ENCODE data around the gene SLC34A1. TPM values are rescaled to one million over a fixed set of nuclear protein-coding genes. Genes with fewer than 3 reads are reported as not detected.
"Not testable (repeated sequence)": the region's sequence is repeated elsewhere in the genome, so short reads cannot be mapped to it uniquely, and the experiment has no call there.

Gene SLC34A1
- total RNA-seq, 1 experiment from 2014 or later: not detected

DNA sequence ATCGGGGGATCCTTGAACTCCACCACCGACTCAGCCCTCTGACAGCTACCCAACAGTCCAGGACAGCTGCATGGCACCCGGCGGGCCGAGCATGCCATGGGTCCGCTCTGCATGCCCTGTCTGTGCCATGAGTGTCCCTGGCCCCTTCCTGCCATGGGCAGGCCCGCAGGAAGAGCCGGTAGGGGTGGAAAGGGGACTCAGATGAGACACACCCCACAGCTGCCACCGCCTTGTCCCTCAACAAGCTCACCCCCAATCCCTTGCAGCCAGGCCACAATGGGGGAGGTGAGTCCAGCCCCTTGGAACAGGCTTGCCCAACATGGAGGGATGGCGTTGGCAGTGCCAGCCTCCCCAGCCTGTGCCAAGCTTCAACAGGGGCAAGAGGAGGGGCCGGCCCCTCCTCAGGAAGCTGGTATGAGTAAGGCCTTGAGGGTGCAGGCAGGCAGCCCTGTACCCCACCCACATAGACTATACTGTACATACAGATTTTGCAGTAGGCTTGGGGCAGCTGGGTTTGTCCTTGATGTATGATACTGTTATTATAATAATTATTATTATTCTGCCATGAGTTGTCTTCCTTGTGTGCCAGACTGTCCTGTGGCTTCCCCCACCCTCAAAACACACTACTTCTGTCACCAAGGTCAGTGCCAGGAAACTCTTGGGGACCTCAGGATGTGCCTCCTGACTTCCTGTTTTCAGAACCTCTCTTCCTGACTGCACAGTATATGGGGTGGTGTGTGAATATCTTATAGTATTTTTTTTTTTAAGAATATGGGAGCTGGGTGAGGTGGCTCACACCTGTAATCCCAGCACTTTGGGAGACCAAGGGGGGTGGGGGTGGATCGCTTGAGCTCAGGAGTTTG, 12.0 kb upstream of the SLC34A1 start:
- H3K9me3 ChIP-seq (ENCODE audit: low read length): no peaks in the 10 kb centered on the region
- no peaks in the 10 kb centered on the region for H3K79me2 ChIP-seq (ENCODE audit: low read length)
- no peak overlapping the region for H3K27ac ChIP-seq (ENCODE audit: low read length)
- H3K4me3 ChIP-seq (ENCODE audit: low read length): no peak overlapping the region
- peaks cover 15% of the 10 kb centered on the region for H3K4me1 ChIP-seq (ENCODE audit: low read length)
- no peaks in the 10 kb centered on the region for H3K9me2 ChIP-seq (replicated peaks; ENCODE audit: insufficient read depth, low read length)
- no peaks in the 10 kb centered on the region for H4K20me1 ChIP-seq (ENCODE audit: insufficient read depth, low read depth, low read length)
- H2AFZ ChIP-seq (ENCODE audit: low read length): no peak overlapping the region
- no peak overlapping the region for H3K4me2 ChIP-seq (ENCODE audit: low read depth, low read length, poor library complexity, severe bottlenecking)
- DNase-seq: no peak
- H3K9ac ChIP-seq (ENCODE audit: low read length): no peak overlapping the region
- no peaks in the 10 kb centered on the region for H3K27me3 ChIP-seq (ENCODE audit: low read length)
- H3K36me3 ChIP-seq (ENCODE audit: insufficient read depth, low read length): peaks cover 4% of the 10 kb centered on the region

DNA sequence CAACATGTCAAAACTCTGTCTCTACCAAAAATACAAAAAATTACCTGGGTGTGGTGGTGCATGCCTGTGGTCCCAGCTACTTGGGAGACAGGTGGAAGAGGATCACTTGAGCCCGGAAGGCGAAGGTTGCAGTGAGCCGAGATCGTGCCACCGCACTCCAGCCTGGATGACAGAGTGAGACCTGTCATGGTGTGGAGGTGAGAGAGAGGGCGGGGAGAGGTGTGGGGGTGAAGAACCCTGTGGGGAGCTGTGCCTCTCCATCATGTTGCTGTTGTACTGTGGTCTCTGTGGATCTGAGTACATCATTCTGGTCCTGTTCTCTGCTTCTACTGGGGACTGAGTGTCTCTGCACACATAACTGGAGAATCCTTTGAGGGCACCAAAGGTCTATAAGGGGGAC, 11.3 kb upstream of the SLC34A1 start:
- Histone ChIP-seq H3K27me3 (ENCODE audit: low read length) (no peaks in the 10 kb centered on the region), H3K4me1 (ENCODE audit: low read length) (peaks cover 15% of the 10 kb centered on the region), H2AFZ (ENCODE audit: low read length) (no peak overlapping the region), H3K36me3 (ENCODE audit: insufficient read depth, low read length) (peaks cover 4% of the 10 kb centered on the region), H4K20me1 (ENCODE audit: insufficient read depth, low read depth, low read length) (no peaks in the 10 kb centered on the region), H3K9me3 (ENCODE audit: low read length) (no peaks in the 10 kb centered on the region), H3K27ac (ENCODE audit: low read length) (no peak overlapping the region), H3K79me2 (ENCODE audit: low read length) (no peaks in the 10 kb centered on the region), H3K4me3 (ENCODE audit: low read length) (no peak overlapping the region), H3K9me2 (replicated peaks; ENCODE audit: insufficient read depth, low read length) (no peaks in the 10 kb centered on the region), H3K4me2 (ENCODE audit: low read depth, low read length, poor library complexity, severe bottlenecking) (no peak overlapping the region), H3K9ac (ENCODE audit: low read length) (no peak overlapping the region)
- no peak for DNase-seq

DNA sequence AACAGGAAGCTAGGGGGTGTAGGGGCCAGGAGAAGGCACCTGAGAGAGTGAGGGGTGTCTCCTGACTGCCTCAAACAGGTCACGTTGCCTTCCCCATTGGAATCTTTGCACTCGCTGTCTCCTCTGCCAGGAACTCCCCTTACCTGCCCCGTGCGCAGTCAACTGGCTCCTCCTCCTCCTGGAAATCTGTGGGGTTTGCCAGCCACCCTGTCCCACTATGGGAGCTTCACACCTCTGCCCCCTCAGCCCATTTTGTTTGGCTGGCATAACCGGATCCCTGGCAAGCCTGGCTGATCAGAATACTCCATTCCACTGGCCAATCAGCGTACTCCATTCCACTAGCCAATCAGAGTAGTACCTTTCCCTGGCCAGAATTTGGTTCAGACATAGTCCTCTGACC, 10.4 kb upstream of the SLC34A1 start:
- Histone ChIP-seq H3K4me3 (ENCODE audit: low read length) (no peak overlapping the region), H3K4me2 (ENCODE audit: low read depth, low read length, poor library complexity, severe bottlenecking) (no peak overlapping the region), H3K79me2 (ENCODE audit: low read length) (no peaks in the 10 kb centered on the region), H4K20me1 (ENCODE audit: insufficient read depth, low read depth, low read length) (no peaks in the 10 kb centered on the region), H3K9me3 (ENCODE audit: low read length) (no peaks in the 10 kb centered on the region), H3K27ac (ENCODE audit: low read length) (no peak overlapping the region), H3K36me3 (ENCODE audit: insufficient read depth, low read length) (peaks cover under 1% of the 10 kb centered on the region; the same call in 1 of the 2 replicates), H2AFZ (ENCODE audit: low read length) (no peak overlapping the region), H3K9me2 (replicated peaks; ENCODE audit: insufficient read depth, low read length) (no peaks in the 10 kb centered on the region), H3K9ac (ENCODE audit: low read length) (no peak overlapping the region), H3K4me1 (ENCODE audit: low read length) (peaks cover 15% of the 10 kb centered on the region), H3K27me3 (ENCODE audit: low read length) (no peaks in the 10 kb centered on the region)
- no peak for DNase-seq

DNA sequence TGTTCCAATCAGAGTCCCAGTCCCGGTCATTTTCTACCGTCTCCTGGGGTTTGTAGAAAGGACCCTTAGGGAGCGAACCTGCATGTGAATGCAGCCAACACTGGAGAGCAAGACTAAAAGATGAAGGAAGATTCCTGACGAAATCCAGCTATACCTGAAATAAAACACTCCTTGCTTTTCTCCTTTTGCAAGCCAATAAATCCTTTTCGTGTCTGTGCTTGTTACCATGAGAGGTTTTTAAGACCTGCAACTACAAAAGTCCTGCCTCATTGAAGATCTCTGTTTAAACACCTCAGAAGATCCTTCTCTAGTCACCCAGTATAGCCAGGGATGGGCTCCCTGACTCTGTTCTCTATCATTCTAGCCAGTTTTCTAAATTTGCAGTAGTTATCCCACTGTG, 10.0 kb upstream of the SLC34A1 start:
- H3K9ac ChIP-seq (ENCODE audit: low read length): no peak overlapping the region
- DNase-seq: no peak
- H3K4me2 ChIP-seq (ENCODE audit: low read depth, low read length, poor library complexity, severe bottlenecking): no peak overlapping the region
- H4K20me1 ChIP-seq (ENCODE audit: insufficient read depth, low read depth, low read length): no peaks in the 10 kb centered on the region
- no peak overlapping the region for H2AFZ ChIP-seq (ENCODE audit: low read length)
- H3K4me3 ChIP-seq (ENCODE audit: low read length): no peak overlapping the region
- H3K36me3 ChIP-seq (ENCODE audit: insufficient read depth, low read length): no peaks in the 10 kb centered on the region; the same call in 1 of the 2 replicates
- no peaks in the 10 kb centered on the region for H3K79me2 ChIP-seq (ENCODE audit: low read length)
- H3K27me3 ChIP-seq (ENCODE audit: low read length): no peaks in the 10 kb centered on the region
- no peaks in the 10 kb centered on the region for H3K9me2 ChIP-seq (replicated peaks; ENCODE audit: insufficient read depth, low read length)
- no peak overlapping the region for H3K27ac ChIP-seq (ENCODE audit: low read length)
- H3K4me1 ChIP-seq (ENCODE audit: low read length): peaks cover 11% of the 10 kb centered on the region
- no peaks in the 10 kb centered on the region for H3K9me3 ChIP-seq (ENCODE audit: low read length)

DNA sequence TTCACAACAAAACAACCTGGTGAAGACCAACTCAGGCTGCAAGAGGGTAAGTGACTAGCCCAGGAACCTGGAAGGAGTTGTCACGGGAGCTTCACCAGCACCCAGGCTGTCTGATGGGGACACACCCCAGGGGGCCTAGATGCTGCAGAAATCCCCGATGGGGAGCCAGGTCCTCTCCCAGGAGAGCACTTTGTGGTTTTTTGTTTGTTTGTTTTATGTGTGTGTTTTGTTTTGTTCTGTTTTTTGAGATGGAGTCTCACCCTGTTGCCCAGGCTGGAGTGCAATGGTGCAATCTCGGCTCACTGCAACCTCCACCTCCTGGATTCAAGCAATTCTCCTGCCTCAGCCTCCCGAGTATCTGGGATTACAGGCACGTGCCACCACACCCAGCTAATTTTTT, 8.7 kb upstream of the SLC34A1 start:
- H3K4me1 ChIP-seq (ENCODE audit: low read length); H3K27ac ChIP-seq (ENCODE audit: low read length); H3K79me2 ChIP-seq (ENCODE audit: low read length): not testable (repeated sequence)

DNA sequence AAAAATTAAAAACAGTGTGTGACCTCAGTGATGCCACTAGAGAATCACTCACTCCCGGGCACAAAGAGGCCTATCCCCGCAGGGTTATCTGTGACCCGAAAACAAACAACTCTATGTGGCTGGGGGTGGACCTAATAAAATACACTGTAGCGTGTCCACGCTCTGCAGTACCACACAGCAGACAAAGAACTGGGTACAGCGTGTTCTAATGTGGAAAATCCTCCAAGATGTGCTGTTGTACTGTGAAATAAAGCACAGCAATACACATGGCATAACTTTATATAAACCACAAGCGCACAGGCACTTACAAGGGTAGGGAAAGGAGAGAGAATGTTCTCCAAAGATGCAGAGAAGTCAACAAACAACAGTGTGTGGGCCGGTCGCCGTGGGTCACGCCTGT, 8.1 kb upstream of the SLC34A1 start:
- Histone ChIP-seq H3K9ac (ENCODE audit: low read length) (no peak overlapping the region), H3K27ac (ENCODE audit: low read length) (no peak overlapping the region), H3K79me2 (ENCODE audit: low read length) (no peaks in the 10 kb centered on the region), H3K9me3 (ENCODE audit: low read length) (no peaks in the 10 kb centered on the region), H3K27me3 (ENCODE audit: low read length) (no peaks in the 10 kb centered on the region), H3K4me2 (ENCODE audit: low read depth, low read length, poor library complexity, severe bottlenecking) (no peak overlapping the region), H3K4me1 (ENCODE audit: low read length) (peaks cover 5% of the 10 kb centered on the region), H3K4me3 (ENCODE audit: low read length) (no peak overlapping the region), H3K36me3 (ENCODE audit: insufficient read depth, low read length) (no peaks in the 10 kb centered on the region; the same call in 1 of the 2 replicates), H3K9me2 (replicated peaks; ENCODE audit: insufficient read depth, low read length) (no peaks in the 10 kb centered on the region), H2AFZ (ENCODE audit: low read length) (no peak overlapping the region), H4K20me1 (ENCODE audit: insufficient read depth, low read depth, low read length) (no peaks in the 10 kb centered on the region)
- no peak for DNase-seq

More for the DNA sequence above, 8.7 kb upstream of the SLC34A1 start:
- H3K36me3 ChIP-seq (ENCODE audit: insufficient read depth, low read length); H3K9me3 ChIP-seq (ENCODE audit: low read length); H3K9me2 ChIP-seq (replicated peaks; ENCODE audit: insufficient read depth, low read length); H2AFZ ChIP-seq (ENCODE audit: low read length); H4K20me1 ChIP-seq (ENCODE audit: insufficient read depth, low read depth, low read length); H3K9ac ChIP-seq (ENCODE audit: low read length); H3K4me3 ChIP-seq (ENCODE audit: low read length); H3K4me2 ChIP-seq (ENCODE audit: low read depth, low read length, poor library complexity, severe bottlenecking); DNase-seq; H3K27me3 ChIP-seq (ENCODE audit: low read length): not testable (repeated sequence)

DNA sequence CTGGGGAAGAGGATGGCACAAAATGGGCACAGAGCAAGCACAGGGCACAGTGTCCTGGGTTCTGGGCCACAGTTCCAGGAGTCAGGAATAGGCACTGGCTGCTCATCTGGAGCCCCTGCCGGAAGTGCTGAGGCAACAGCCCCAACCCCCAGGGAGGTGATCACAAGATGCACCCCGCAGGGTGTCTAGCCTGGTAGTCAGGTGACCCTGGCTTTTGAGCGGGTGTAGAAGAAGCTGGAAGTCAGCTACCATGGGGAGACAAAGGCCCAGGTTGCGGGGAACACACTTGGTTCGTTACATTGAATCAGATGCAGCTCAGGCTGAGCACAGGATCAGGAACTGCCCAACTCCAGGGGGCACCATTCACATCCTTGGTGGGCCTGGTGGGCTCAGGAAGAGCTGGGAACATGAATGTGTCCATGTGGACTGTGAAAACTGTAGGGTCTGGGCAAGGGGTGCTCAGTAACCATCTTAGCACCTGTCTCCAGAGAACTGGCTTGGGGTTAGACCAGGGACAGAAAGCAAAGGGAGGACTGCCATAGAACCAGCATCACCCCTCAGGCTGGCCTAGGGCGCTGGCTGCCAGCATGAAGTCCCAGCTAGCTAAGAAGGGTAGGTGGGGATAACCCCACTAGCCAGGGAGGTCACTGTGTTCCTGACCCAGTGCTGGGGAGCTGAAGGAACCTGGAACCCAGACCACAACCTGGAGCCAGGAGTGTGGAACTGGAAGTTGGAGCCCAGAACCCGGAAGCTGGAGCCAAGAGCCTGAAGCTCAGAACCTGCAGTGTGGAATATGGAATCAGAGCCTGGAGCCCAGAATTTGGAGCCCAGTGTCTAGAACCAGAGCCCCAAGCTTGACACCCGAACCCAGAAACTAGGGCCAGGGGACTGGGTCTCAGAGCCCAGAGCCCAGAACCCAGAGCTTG, 6.1 kb upstream of the SLC34A1 start:
- Histone ChIP-seq H2AFZ (ENCODE audit: low read length) (no peak overlapping the region), H3K4me2 (ENCODE audit: low read depth, low read length, poor library complexity, severe bottlenecking) (no peak overlapping the region), H3K4me1 (ENCODE audit: low read length) (peaks cover 5% of the 10 kb centered on the region), H3K4me3 (ENCODE audit: low read length) (no peak overlapping the region), H3K79me2 (ENCODE audit: low read length) (no peaks in the 10 kb centered on the region), H3K9me2 (replicated peaks; ENCODE audit: insufficient read depth, low read length) (no peaks in the 10 kb centered on the region), H4K20me1 (ENCODE audit: insufficient read depth, low read depth, low read length) (no peaks in the 10 kb centered on the region), H3K9ac (ENCODE audit: low read length) (no peak overlapping the region), H3K36me3 (ENCODE audit: insufficient read depth, low read length) (no peaks in the 10 kb centered on the region), H3K27me3 (ENCODE audit: low read length) (no peaks in the 10 kb centered on the region), H3K9me3 (ENCODE audit: low read length) (no peaks in the 10 kb centered on the region), H3K27ac (ENCODE audit: low read length) (no peak overlapping the region)
- no peak for DNase-seq
